HEK293T (cell line): ENCODE data around the gene GFRA1.

ENCODE experiments used
- BHLHE40 ChIP-seq: fragments of 450-650 bp; IDR thresholded peaks from 2 replicates; pipeline ENCODE4 v1.6.1; 2016; ENCODE audit warnings: mild to moderate bottlenecking, moderate library complexity, borderline replicate concordance
- FOXK2 ChIP-seq: fragments of 450-650 bp; IDR thresholded peaks from 2 replicates; pipeline ENCODE4 v1.6.1; 2016; ENCODE audit warnings: mild to moderate bottlenecking
- PKNOX1 ChIP-seq: fragments of 450-650 bp; IDR thresholded peaks from 2 replicates; pipeline ENCODE4 v1.6.1; 2016
- SP1 ChIP-seq: fragments of 450-650 bp; IDR thresholded peaks from 2 replicates; pipeline ENCODE4 v1.6.1; 2017

GRCh38 chr10:116124777-116125176, 148.2 kb downstream of the GFRA1 start:
- TF ChIP-seq PKNOX1 (no peak), SP1 (no peak), FOXK2 (no peak), BHLHE40 (no peak)
